Suppressor macrophage treated with lipopolysaccharide for 1 hour (primary cell): ENCODE measurements around the gene SYTL3.

Experiments
- DNase-seq, 3 donors: peaks; one replicate each; pipeline ENCODE4 v3.0.0-alpha.2; 2020 to 2022

The SYTL3 gene

DNA sequence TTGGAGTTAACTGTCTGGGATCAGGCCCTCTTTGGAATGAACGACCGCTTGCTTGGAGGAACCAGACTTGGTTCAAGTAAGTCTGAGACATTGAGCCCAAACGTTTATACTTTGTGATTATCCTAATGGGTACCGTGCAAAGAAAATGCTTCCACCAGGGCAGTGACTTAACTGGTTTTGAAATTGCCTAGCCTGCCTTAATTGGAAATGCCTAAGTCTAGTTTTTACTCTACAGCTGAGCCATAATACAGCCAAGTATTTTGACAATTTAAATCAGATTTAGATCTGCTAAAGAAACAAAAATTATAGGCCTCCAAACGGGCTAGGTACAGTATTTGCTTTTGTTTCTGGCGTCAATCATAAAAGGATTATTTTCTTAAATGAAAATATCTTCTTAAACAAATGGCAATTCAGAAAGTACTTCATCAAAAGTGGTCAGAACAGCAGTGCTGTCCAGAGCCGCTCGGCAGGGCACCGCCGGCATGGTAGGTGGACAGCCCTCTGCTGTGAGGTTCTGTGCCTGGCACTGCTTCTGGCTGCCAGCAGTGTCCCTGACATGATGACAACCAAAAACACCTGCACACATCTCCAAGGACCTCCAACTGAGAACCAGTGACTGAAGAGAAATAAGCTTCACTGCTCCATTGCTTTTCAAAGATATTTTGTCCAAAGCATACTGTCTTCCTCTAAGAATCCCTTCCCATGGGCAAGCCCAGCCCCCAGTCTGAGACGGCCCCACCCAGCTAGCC lies 113.8 kb downstream of the SYTL3 start:
- no peak for DNase-seq

GRCh38 chr6:158764183-158764849 lies 114.5 kb downstream of the SYTL3 start:
- DNase-seq, result no peak

- no peak for DNase-seq
Observed at GRCh38 chr6:158764926-158765325, 115.1 kb downstream of the SYTL3 start.

DNA sequence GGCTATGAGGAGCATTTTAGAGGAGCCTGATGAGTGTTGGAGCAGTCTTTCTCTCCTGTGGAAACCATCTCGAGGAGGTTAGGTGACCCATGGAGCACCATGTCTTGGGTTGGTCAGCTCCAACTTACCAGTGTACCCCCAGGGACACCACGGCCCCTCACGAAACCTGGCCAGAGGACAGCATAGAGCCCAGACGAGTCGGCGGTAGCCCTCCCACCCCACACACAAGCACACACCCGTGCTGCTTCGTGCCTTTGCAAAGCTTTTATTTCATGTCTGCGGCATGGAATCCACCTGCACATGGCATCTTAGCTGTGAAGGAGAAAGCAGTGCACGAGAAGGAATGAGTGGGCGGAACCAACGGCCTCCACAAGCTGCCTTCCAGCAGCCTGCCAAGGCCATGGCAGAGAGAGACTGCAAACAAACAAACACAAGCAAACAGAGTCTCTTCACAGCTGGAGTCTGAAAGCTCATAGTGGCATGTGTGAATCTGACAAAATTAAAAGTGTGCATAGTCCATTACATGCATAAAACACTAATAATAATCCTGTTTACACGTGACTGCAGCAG lies 115.7 kb downstream of the SYTL3 start:
- DNase-seq, result no peak

DNA sequence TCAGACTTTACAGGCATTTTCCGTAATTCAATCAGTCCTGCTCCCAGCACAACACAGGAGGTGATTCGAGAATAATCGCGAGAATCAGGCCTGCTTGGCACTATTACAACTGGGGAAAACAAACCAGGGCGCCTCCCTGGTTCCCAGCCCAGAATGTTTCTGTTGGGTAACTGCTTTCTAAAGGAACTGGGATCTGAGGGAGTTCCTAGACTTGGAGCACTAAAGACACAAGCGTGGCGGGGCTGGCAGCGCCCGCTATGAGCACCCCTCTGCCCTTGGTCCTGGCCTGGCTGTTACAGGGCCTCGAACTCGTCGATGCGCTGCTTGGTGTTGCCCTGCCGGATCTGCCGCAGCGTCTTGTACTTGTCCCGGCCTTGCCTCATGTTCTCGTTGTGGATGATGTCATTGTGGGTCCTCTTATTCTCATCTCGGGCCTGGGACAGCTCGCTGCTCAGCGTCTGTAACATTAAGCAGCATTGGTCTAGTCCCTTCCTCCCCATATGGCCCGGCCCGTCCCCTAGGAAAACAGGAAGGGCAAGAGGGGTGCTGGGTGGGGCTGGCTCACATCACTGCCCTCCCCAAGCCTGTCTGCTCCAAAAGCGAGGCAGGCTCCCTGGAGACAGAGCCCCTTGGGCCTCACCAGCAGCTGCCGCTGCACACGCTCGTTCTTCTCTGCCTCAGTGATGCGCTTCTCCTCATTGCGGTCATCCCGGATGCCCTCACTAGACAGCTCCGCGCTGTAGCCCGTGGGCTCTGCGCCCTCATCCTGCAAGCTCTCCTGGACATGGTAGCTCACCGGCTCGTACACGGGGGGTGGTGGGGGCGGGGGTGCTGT lies 117.0 kb downstream of the SYTL3 start:
- DNase-seq, result no peak

GRCh38 chr6:158767709-158768108 lies 117.9 kb downstream of the SYTL3 start:
- DNase-seq, result no peak

GRCh38 chr6:158768436-158768835 lies 118.6 kb downstream of the SYTL3 start:
- no peak for DNase-seq

GRCh38 chr6:158769234-158769770 lies 119.4 kb downstream of the SYTL3 start:
- no peak for DNase-seq

GRCh38 chr6:158769771-158770432 lies 120.0 kb downstream of the SYTL3 start:
- no peak for DNase-seq

- DNase-seq, result no peak
Observed at GRCh38 chr6:158770533-158771330, 120.9 kb downstream of the SYTL3 start.

- DNase-seq, result peak; percentile 24 to 48 (median 39)
Observed at GRCh38 chr6:158771399-158772152, 121.7 kb downstream of the SYTL3 start.

- DNase-seq, result no peak
Observed at GRCh38 chr6:158772172-158772571, 122.3 kb downstream of the SYTL3 start.

DNA sequence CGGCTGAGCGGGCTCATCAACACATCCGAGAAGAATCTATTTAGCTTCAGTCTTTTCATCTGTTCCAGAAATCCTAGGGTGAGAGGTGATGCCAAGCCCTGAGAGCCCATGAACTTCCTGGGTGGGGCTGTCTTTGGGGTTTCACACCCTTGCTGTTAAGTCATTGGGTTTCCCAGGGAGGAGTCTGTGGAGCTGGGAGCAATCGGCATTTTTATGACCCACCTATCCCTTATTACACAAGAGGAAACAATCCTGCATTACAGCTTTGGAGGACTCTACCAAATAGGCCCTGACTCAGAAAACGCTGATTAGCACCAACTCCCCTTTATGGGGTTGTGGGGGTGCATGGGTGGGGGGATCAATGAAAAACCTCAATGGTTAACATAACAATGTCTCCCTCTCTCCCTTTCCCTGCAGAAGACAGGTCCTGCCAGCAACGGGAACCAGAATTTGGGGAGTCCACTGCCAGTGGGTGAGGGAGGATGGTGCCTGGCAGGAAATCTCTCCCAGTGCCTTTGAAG lies 123.1 kb downstream of the SYTL3 start:
- peak; percentile 52 to 58 (median 57) for DNase-seq

DNA sequence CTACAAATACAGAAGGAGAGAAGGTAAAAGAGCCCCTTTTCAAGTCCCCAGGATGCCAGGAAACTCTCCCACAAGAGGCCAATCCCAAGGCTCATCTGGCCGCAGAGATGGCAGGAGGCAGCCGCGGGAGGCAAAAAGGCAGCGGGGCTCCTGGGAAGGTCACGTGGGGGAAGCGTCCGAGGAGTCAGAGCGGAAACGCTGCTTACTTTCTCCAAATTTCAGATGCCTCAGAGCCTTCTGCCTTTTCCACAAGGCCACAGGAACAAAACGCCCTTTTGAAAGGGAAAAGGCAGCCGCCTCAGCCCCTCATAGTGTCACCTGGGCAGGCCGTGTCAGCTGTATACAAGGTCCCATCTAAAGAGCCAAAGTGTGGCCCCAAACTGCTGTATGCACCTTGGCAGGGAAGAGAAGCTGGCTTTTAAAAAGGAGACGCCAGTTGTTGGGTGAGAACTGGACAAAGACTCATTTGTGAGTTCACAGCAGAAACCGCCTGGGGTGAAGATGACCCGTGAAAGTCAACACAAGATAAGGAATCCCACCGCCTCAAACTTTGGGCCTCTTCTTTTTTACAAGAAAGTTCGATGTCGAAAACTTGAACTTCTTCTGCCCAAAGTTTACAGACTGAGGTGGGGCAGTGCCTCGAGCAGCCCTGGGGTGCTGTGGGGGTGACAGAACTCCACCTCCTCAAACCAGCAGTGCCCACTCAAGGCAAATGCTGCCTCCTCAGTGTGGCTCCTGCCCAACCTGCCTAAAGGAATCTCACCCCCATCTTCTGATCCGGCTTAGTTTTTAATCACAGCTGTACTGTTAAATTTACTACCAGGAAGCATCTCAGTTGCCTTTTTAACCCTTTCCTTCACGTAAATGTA lies 124.0 kb downstream of the SYTL3 start:
- no peak for DNase-seq

- DNase-seq, result no peak
Observed at GRCh38 chr6:158774717-158775449, 125.0 kb downstream of the SYTL3 start.

GRCh38 chr6:158775832-158776231 lies 126.0 kb downstream of the SYTL3 start:
- no peak for DNase-seq

DNA sequence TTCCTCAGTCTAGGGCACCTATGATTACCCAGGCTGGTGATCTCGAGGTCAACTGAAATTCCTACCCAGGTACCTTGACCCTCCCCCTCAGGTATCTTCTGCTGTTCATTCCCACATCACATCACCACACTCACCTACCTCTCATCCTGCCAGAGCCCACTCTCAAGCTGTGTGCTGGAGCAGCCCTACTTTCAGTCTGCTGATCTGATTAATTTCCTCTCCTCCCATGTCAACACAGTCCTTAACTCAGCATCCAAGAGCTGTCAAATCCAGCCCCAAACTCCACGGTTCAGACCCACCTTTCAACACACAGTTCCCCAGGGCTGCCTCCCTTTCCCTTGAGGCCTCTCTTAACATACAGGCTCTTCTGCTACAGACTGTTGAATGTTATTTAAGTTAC lies 126.9 kb downstream of the SYTL3 start:
- no peak for DNase-seq

DNA sequence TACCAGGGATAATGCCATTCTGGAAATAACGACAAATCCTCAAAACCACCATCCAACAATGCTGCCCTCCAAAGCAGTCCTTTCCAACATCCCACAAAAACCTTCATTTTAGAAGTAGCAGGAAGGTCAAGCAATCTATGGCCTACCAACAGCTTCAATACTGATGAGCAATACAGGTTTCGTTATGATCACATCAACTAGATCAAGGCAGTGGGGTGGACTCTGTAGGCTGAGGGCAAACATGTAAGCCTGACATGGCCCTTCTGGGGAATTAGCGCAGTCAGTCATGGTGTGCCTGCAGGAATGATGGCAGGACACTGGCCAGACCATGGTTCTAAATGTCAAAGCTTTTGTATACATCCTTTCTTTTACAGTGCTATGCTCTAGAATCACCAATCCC lies 127.7 kb downstream of the SYTL3 start:
- DNase-seq, result no peak
